ENCODE data around the gene TTLL12.

- no peak for TF ChIP-seq POLR2AphosphoS5 (IDR thresholded peaks at IDR 0.05; ENCODE audit: low read depth)
- no peak for TF ChIP-seq CTCF (conservative IDR thresholded peaks at IDR 0.05; ENCODE audit: low read depth in 2 of 2)
Observed at GRCh38 chr22:43200031-43200430, 13.1 kb upstream of the TTLL12 start.

Measured in GM23338 (cell line).